ENCODE results near the gene CPA4.

DNA sequence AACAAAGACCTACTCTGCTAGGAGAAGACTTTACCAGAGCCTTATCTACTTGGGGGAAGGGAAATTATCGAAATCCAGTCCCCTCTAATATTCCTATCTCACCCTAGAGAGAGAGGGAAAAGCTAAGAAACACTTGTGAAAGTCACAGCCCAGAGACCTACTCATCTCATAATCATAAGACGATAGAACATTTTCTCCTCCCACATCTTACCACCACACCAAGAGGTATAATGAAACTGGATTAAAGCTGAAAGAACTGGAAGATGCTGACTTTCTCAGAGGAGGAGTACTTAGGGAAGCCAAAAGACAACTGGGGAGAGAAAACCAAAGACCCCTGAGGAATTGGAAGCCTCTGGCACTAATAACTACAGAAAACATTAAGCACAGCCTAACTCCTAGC, 40.9 kb downstream of the CPA4 start:
- TF ChIP-seq, protein P1, sequence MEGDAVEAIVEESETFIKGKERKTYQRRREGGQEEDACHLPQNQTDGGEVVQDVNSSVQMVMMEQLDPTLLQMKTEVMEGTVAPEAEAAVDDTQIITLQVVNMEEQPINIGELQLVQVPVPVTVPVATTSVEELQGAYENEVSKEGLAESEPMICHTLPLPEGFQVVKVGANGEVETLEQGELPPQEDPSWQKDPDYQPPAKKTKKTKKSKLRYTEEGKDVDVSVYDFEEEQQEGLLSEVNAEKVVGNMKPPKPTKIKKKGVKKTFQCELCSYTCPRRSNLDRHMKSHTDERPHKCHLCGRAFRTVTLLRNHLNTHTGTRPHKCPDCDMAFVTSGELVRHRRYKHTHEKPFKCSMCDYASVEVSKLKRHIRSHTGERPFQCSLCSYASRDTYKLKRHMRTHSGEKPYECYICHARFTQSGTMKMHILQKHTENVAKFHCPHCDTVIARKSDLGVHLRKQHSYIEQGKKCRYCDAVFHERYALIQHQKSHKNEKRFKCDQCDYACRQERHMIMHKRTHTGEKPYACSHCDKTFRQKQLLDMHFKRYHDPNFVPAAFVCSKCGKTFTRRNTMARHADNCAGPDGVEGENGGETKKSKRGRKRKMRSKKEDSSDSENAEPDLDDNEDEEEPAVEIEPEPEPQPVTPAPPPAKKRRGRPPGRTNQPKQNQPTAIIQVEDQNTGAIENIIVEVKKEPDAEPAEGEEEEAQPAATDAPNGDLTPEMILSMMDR (IDR thresholded peaks at IDR 0.05; ENCODE audit: poor library complexity) = no peak
- no peak for TF ChIP-seq EZH2 (IDR thresholded peaks at IDR 0.05; ENCODE audit: borderline replicate concordance)

Data from hepatocyte (in vitro differentiated cells).